H9 (cell line): Measurements from ENCODE around the gene ADAMTSL4. TPM values are rescaled to one million over a fixed set of nuclear protein-coding genes. Genes with fewer than 3 reads are reported as not detected.

Experiments
- DNase-seq: peaks from one replicate; pipeline ENCODE4 v3.0.0-alpha.2; 2017
- H2AFZ ChIP-seq: one replicate; pipeline ENCODE4 v1.6.1; 2013; ENCODE audit warnings: mild to moderate bottlenecking, low read length, control low read depth, moderate library complexity
- H2AK5ac ChIP-seq: 2 replicates; pipeline ENCODE4 v1.6.1; 2013; ENCODE audit warnings: low read length, control low read depth, mixed read lengths; ENCODE audit not compliant: insufficient read length
- H2BK120ac ChIP-seq: one replicate; pipeline ENCODE4 v1.6.1; 2013; ENCODE audit warnings: low read depth, mild to moderate bottlenecking, low read length, control low read depth, inconsistent platforms; ENCODE audit not compliant: poor library complexity, severe bottlenecking
- H2BK12ac ChIP-seq: 2 replicates; pipeline ENCODE4 v1.6.1; 2013; ENCODE audit warnings: low read length, control low read depth, mixed read lengths, low read depth; ENCODE audit not compliant: insufficient read length
- H2BK15ac ChIP-seq: 2 replicates; pipeline ENCODE4 v1.6.1; 2013; ENCODE audit warnings: low read depth, low read length, control low read depth
- H2BK20ac ChIP-seq: one replicate; pipeline ENCODE4 v1.6.1; 2013; ENCODE audit warnings: low read depth, mild to moderate bottlenecking, low read length, control low read depth, inconsistent platforms; ENCODE audit not compliant: poor library complexity, severe bottlenecking
- H2BK5ac ChIP-seq: 2 replicates; pipeline ENCODE4 v1.6.1; 2013; ENCODE audit warnings: low read length, control low read depth, mixed read lengths; ENCODE audit not compliant: insufficient read length
- H3K14ac ChIP-seq: 2 replicates; pipeline ENCODE4 v1.6.1; 2013; ENCODE audit warnings: low read length, control low read depth; ENCODE audit not compliant: insufficient read depth
- H3K18ac ChIP-seq: 2 replicates; pipeline ENCODE4 v1.6.1; 2013; ENCODE audit warnings: low read depth, mild to moderate bottlenecking, mixed read lengths, low read length, control low read depth; ENCODE audit not compliant: insufficient read length
- H3K23ac ChIP-seq: 2 replicates; pipeline ENCODE4 v1.6.1; 2013; ENCODE audit warnings: low read length, control low read depth, mixed read lengths, low read depth; ENCODE audit not compliant: insufficient read length
- H3K23me2 ChIP-seq: 2 replicates; pipeline ENCODE4 v1.6.1; 2013; ENCODE audit warnings: low read depth, mild to moderate bottlenecking, mixed read lengths, low read length, control low read depth; ENCODE audit not compliant: insufficient read length, poor library complexity, severe bottlenecking
- H3K27ac ChIP-seq: 2 replicates; pipeline ENCODE4 v1.5.1; 2013; ENCODE audit warnings: low read length, control low read depth, mixed read lengths, low read depth; ENCODE audit not compliant: insufficient read length
- H3K27me3 ChIP-seq: 2 replicates; pipeline ENCODE4 v1.6.1; 2013; ENCODE audit warnings: low read length, control low read depth, inconsistent platforms; ENCODE audit not compliant: insufficient read depth
- H3K4ac ChIP-seq: 2 replicates; pipeline ENCODE4 v1.6.1; 2013; ENCODE audit warnings: low read depth, mild to moderate bottlenecking, control low read depth, inconsistent platforms, low read length, moderate library complexity
- H3K4me1 ChIP-seq: 2 replicates; pipeline ENCODE4 v1.6.1; 2013; ENCODE audit warnings: low read length, control low read depth, inconsistent platforms; ENCODE audit not compliant: insufficient read depth
- H3K4me2 ChIP-seq: 2 replicates; pipeline ENCODE4 v1.6.1; 2013; ENCODE audit warnings: low read length, control low read depth, mixed read lengths; ENCODE audit not compliant: insufficient read length, insufficient read depth
- H3K56ac ChIP-seq: 2 replicates; pipeline ENCODE4 v1.6.1; 2013; ENCODE audit warnings: low read depth, mild to moderate bottlenecking, mixed read lengths, low read length, control low read depth; ENCODE audit not compliant: insufficient read length
- H3K79me1 ChIP-seq: 2 replicates; pipeline ENCODE4 v1.6.1; 2013; ENCODE audit warnings: low read depth, mild to moderate bottlenecking, moderate library complexity, low read length, control low read depth, inconsistent platforms; ENCODE audit not compliant: insufficient read depth, poor library complexity, severe bottlenecking
- H3K79me2 ChIP-seq: 2 replicates; pipeline ENCODE4 v1.6.1; 2013; ENCODE audit warnings: low read length, control low read depth, inconsistent platforms; ENCODE audit not compliant: insufficient read depth
- H3K9ac ChIP-seq: 2 replicates; pipeline ENCODE4 v1.6.1; 2013; ENCODE audit warnings: low read length, control low read depth, mixed read lengths; ENCODE audit not compliant: insufficient read length; ENCODE audit errors: extremely low read depth
- H3K9me3 ChIP-seq: one replicate; pipeline ENCODE4 v1.6.1; 2013; ENCODE audit warnings: low read depth, low read length, inconsistent platforms; ENCODE audit not compliant: control insufficient read depth
- H3T11ph ChIP-seq: one replicate; pipeline ENCODE4 v1.6.1; 2013; ENCODE audit warnings: mild to moderate bottlenecking, low read length, control low read depth, inconsistent platforms
- H4K20me1 ChIP-seq: one replicate; pipeline ENCODE4 v1.6.1; 2013; ENCODE audit not compliant: control insufficient read depth, insufficient read length, insufficient read depth
- H4K5ac ChIP-seq: 2 replicates; pipeline ENCODE4 v1.6.1; 2013; ENCODE audit warnings: low read depth, mild to moderate bottlenecking, mixed read lengths, low read length, control low read depth; ENCODE audit not compliant: insufficient read length
- H4K8ac ChIP-seq: replicated peaks from 2 replicates; pipeline ENCODE4 v1.6.1; 2013; ENCODE audit warnings: low read length, control low read depth, mixed read lengths, low read depth; ENCODE audit not compliant: insufficient read length
- H4K91ac ChIP-seq: 2 replicates; pipeline ENCODE4 v1.6.1; 2013; ENCODE audit warnings: low read depth, mild to moderate bottlenecking, moderate library complexity, mixed read lengths, low read length, control low read depth; ENCODE audit not compliant: insufficient read length
- H3K27ac Mint-ChIP-seq, 3 experiments: 2 replicates in 2 of 3; 3 replicates in 1 of 3; pipeline ENCODE4 v1.8.0; 2020 to 2021; ENCODE audit warnings: mixed read lengths in 3 of 3, mild to moderate bottlenecking in 1 of 3, moderate library complexity in 1 of 3
- H3K27me3 Mint-ChIP-seq: 2 replicates; pipeline ENCODE4 v1.8.0; 2021; ENCODE audit warnings: low read depth, mild to moderate bottlenecking, moderate library complexity, mixed read lengths
- H3K36me3 Mint-ChIP-seq, 3 experiments: 2 replicates in 2 of 3; 3 replicates in 1 of 3; pipeline ENCODE4 v1.8.0; 2020 to 2021; ENCODE audit warnings: low read depth in 3 of 3, mixed read lengths in 3 of 3; ENCODE audit not compliant: insufficient read depth in 1 of 3
- H3K4me1 Mint-ChIP-seq, 2 experiments: 2 replicates each; pipeline ENCODE4 v1.8.0; 2020; ENCODE audit warnings: mixed read lengths in 2 of 2
- H3K4me3 Mint-ChIP-seq, 2 experiments: 2 replicates in 1 of 2; 3 replicates in 1 of 2; pipeline ENCODE4 v1.8.0; 2020 to 2021; ENCODE audit warnings: mild to moderate bottlenecking in 2 of 2, mixed read lengths in 2 of 2, moderate library complexity in 1 of 2
- H3K9me3 Mint-ChIP-seq, 2 experiments: 2 replicates in 1 of 2; 3 replicates in 1 of 2; pipeline ENCODE4 v1.8.0; 2020; ENCODE audit warnings: mild to moderate bottlenecking in 2 of 2, mixed read lengths in 2 of 2, moderate library complexity in 1 of 2
- WGBS: extraction: QIAGEN DNeasy Blood & Tissue Kit; methylation state at CpG from one replicate; pipeline ENCODE4 v1.1.7; 2013; ENCODE audit warnings: missing lambda C conversion rate, low lambda C conversion rate, mixed read lengths; ENCODE audit not compliant: insufficient read length; ENCODE audit errors: extremely low coverage; 5-methylcytosine and 5-hydroxymethylcytosine counted together
- total RNA-seq: library from RNA; stranded (reverse); gene quantifications from 2 replicates; pipeline ENCODE4 v1.2.1, GENCODE V29; 2021
- TF ChIP-seq, protein P1 (sequence below): fragments of 200-600 bp; sonication (generic); conservative IDR thresholded peaks from 3 replicates; pipeline ENCODE4 v1.8.0; 2021; ENCODE audit warnings: antibody characterized with exemption, mild to moderate bottlenecking

The ADAMTSL4 gene
- total RNA-seq, 1 experiment from 2014 or later = 6.1 TPM

DNA sequence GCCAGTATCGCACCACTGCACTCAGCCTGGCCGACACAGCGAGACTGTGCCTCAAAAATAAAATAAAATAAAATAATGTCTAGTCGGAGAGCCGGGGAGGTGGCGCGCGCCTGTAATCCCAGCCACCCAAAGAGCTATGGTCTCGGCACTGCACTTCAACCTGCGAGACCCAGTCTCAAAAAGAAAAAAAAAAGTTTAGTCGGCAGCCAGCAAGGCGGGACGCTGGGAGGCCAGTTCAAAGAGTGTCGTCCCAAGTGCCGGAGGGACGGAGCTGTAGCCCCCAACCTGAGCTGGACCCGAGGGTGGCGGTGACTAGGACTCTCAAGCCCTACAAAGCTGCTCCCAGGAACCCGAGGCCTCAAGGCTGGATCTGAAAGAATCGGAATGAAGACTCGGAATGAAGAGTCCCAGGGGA is 34.3 kb upstream of the ADAMTSL4 start:
- no peak overlapping the region for H2BK5ac ChIP-seq
- TF ChIP-seq, protein P1, sequence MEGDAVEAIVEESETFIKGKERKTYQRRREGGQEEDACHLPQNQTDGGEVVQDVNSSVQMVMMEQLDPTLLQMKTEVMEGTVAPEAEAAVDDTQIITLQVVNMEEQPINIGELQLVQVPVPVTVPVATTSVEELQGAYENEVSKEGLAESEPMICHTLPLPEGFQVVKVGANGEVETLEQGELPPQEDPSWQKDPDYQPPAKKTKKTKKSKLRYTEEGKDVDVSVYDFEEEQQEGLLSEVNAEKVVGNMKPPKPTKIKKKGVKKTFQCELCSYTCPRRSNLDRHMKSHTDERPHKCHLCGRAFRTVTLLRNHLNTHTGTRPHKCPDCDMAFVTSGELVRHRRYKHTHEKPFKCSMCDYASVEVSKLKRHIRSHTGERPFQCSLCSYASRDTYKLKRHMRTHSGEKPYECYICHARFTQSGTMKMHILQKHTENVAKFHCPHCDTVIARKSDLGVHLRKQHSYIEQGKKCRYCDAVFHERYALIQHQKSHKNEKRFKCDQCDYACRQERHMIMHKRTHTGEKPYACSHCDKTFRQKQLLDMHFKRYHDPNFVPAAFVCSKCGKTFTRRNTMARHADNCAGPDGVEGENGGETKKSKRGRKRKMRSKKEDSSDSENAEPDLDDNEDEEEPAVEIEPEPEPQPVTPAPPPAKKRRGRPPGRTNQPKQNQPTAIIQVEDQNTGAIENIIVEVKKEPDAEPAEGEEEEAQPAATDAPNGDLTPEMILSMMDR = no peak; the same call in 2 of the 3 replicates

More for the DNA sequence above, 34.3 kb upstream of the ADAMTSL4 start:
- Histone ChIP-seq H2BK120ac (no peak overlapping the region), H3K18ac (peak overlapping the region; percentile 50), H3K4me2 (peak overlapping the region; percentile 96), H3K9ac (peak overlapping the region; percentile 64), H3K14ac (peak overlapping the region; percentile 92), H3K23me2 (peaks cover 12% of the 10 kb centered on the region), H2BK15ac (no peak overlapping the region), H2BK20ac (no peak overlapping the region), H3K23ac (no peak overlapping the region), H3T11ph (no peak overlapping the region), H3K27ac (no peak overlapping the region), H2BK12ac (no peak overlapping the region), H3K9me3 (no peaks in the 10 kb centered on the region), H4K91ac (no peak overlapping the region), H2AFZ (peak overlapping the region; percentile 22), H3K4ac (no peak overlapping the region), H4K20me1 (peaks cover 2% of the 10 kb centered on the region), H3K79me1 (no peaks in the 10 kb centered on the region), H3K56ac (no peak overlapping the region), H4K5ac (no peak overlapping the region), H4K8ac (no peak overlapping the region), H3K27me3 (no peaks in the 10 kb centered on the region), H2AK5ac (no peak overlapping the region), H3K79me2 (no peaks in the 10 kb centered on the region), H3K4me1 (peaks cover 2% of the 10 kb centered on the region; the same call in 1 of the 2 replicates)
- peak overlapping the region; percentile 91 for H3K4me3 Mint-ChIP-seq
- peaks cover 0 to 11% (median 0%) of the 10 kb centered on the region in 3 experiments; a peak in 4 of 7 replicates for H3K36me3 Mint-ChIP-seq
- H3K4me1 Mint-ChIP-seq = peaks cover 9 to 15% of the 10 kb centered on the region in 2 experiments
- peak overlapping the region in 2 of 3 experiments; percentile 92 to 96; a peak in 5 of 7 replicates for H3K27ac Mint-ChIP-seq
- H3K9me3 Mint-ChIP-seq = no peaks in the 10 kb centered on the region
- peaks cover 1% of the 10 kb centered on the region; the same call in 1 of the 2 replicates for H3K27me3 Mint-ChIP-seq
- no CpG with 5 or more reads among the region's 21 CpGs for WGBS
- DNase-seq = no peak
